Measurements from ENCODE around the gene SLAMF1.

The SLAMF1 gene

DNA sequence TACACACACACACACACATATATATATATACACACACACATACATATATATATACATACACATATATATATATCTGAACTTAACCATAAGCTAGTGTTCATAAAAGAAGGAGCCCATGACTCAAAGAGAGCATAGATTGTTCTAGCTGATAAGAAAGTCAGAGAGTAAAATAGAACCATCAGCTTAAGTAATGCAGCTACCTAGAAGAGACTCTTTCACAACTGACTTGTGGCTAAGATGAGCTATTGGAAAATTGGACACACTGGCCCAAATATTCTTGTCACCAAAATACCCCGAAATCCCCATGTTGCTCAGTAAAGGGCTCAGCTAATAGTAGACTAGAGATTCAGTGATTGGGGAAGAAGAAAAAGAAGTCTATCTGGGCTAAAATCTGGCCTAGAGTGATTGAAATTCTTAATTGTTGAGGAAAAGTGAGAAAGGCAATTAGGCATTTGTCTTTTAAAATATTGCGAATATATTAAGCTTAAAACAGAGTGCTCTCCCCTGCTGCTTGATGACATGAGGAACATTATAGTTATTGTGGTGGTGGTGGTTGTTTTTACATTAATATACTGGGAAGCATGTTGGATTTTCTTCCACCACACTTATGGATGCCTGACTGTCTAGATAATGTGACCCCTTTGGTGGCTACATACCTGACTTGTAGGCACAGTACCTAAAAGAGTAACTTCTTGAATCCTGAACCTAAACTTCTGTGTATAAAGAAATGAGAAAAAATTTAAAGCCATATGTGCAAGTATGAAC lies 6.3 kb downstream of the SLAMF1 start:
- in situ Hi-C loops (cut with MboI; ENCODE audit: low sequenced_read_pairs): no loop called here
- Histone ChIP-seq H3K4me1 (no peaks in the 10 kb centered on the region), H3K27me3 (ENCODE audit: low read depth) (no peaks in the 10 kb centered on the region), H3K9me3 (no peaks in the 10 kb centered on the region), H3K4me3 (no peak overlapping the region), H3K36me3 (replicated peaks) (no peaks in the 10 kb centered on the region)
- no peak for DNase-seq (ENCODE audit: low spot score in 2 of 2)

- Histone ChIP-seq H3K4me3 (no peak overlapping the region), H3K9me3 (no peaks in the 10 kb centered on the region), H3K36me3 (replicated peaks) (no peaks in the 10 kb centered on the region), H3K27me3 (ENCODE audit: low read depth) (no peaks in the 10 kb centered on the region), H3K4me1 (no peaks in the 10 kb centered on the region)
- in situ Hi-C loops (cut with MboI; ENCODE audit: low sequenced_read_pairs): no loop called here
- no peak for DNase-seq (ENCODE audit: low spot score in 2 of 2)
These were observed 7.2 kb downstream of the SLAMF1 start for GRCh38 chr1:160639652-160640051.

GRCh38 chr1:160638926-160639325 lies 7.9 kb downstream of the SLAMF1 start:
- no peaks in the 10 kb centered on the region for H3K36me3 ChIP-seq (replicated peaks)

GRCh38 chr1:160638540-160638857 lies 8.3 kb downstream of the SLAMF1 start:
- Histone ChIP-seq H3K36me3 (replicated peaks) (no peaks in the 10 kb centered on the region), H3K9me3 (no peaks in the 10 kb centered on the region), H3K4me1 (no peaks in the 10 kb centered on the region), H3K27me3 (ENCODE audit: low read depth) (no peaks in the 10 kb centered on the region), H3K4me3 (no peak overlapping the region)
- no peak for DNase-seq (ENCODE audit: low spot score in 2 of 2)
- in situ Hi-C loops (cut with MboI; ENCODE audit: low sequenced_read_pairs): no loop called here

More at GRCh38 chr1:160638926-160639325, 7.9 kb downstream of the SLAMF1 start:
- Histone ChIP-seq H3K27me3 (ENCODE audit: low read depth) (no peaks in the 10 kb centered on the region), H3K4me1 (no peaks in the 10 kb centered on the region), H3K4me3 (no peak overlapping the region), H3K9me3 (no peaks in the 10 kb centered on the region)
- no peak for DNase-seq (ENCODE audit: low spot score in 2 of 2)
- in situ Hi-C loops (cut with MboI; ENCODE audit: low sequenced_read_pairs): no loop called here

- no peaks in the 10 kb centered on the region for H3K4me1 ChIP-seq
- no peak for DNase-seq (ENCODE audit: low spot score in 2 of 2)
These were observed 8.9 kb downstream of the SLAMF1 start for GRCh38 chr1:160637821-160638539.

GRCh38 chr1:160637065-160637464 lies 9.8 kb downstream of the SLAMF1 start:
- H3K4me3 ChIP-seq: no peak overlapping the region
- no peaks in the 10 kb centered on the region for H3K27me3 ChIP-seq (ENCODE audit: low read depth)
- in situ Hi-C loops (cut with MboI; ENCODE audit: low sequenced_read_pairs): no loop called here
- no peaks in the 10 kb centered on the region for H3K4me1 ChIP-seq
- no peak for DNase-seq (ENCODE audit: low spot score in 2 of 2)
- H3K36me3 ChIP-seq (replicated peaks): no peaks in the 10 kb centered on the region
- no peaks in the 10 kb centered on the region for H3K9me3 ChIP-seq

More at GRCh38 chr1:160637821-160638539, 8.9 kb downstream of the SLAMF1 start:
- no peaks in the 10 kb centered on the region for H3K9me3 ChIP-seq
- in situ Hi-C loops (cut with MboI; ENCODE audit: low sequenced_read_pairs): no loop called here
- H3K36me3 ChIP-seq (replicated peaks): no peaks in the 10 kb centered on the region
- no peaks in the 10 kb centered on the region for H3K27me3 ChIP-seq (ENCODE audit: low read depth)
- H3K4me3 ChIP-seq: no peak overlapping the region

DNA sequence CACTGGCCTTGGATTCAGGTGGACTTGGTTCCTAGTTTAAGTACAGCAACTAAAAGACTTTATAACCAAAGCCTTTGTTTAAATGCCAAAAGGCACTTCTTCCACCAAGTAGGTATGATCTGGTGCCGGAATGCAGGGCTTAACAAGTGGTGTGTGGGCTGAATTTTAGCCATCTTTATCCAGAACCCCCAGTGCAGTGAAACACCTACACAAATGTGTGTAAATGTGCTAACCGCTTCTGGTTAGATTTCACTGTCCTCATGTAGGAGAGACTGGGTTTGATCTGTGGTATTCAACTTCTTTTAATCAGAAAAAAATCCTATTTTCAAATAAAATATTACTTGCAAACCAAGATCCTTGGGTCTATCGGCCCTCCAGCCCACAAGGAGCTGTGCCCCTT lies 10.3 kb downstream of the SLAMF1 start:
- Histone ChIP-seq H3K9me3 (no peaks in the 10 kb centered on the region), H3K27me3 (ENCODE audit: low read depth) (no peaks in the 10 kb centered on the region), H3K4me3 (no peak overlapping the region), H3K4me1 (no peaks in the 10 kb centered on the region), H3K36me3 (replicated peaks) (no peaks in the 10 kb centered on the region)
- in situ Hi-C loops (cut with MboI; ENCODE audit: low sequenced_read_pairs): no loop called here
- no peak for DNase-seq (ENCODE audit: low spot score in 2 of 2)

GRCh38 chr1:160636076-160636475 lies 10.8 kb downstream of the SLAMF1 start:
- Histone ChIP-seq H3K4me1 (peaks cover 1% of the 10 kb centered on the region), H3K27me3 (ENCODE audit: low read depth) (no peaks in the 10 kb centered on the region)

GRCh38 chr1:160634543-160635491 lies 12.0 kb downstream of the SLAMF1 start:
- Histone ChIP-seq H3K4me3 (no peak overlapping the region), H3K27me3 (ENCODE audit: low read depth) (no peaks in the 10 kb centered on the region), H3K4me1 (peaks cover 11% of the 10 kb centered on the region), H3K36me3 (replicated peaks) (no peaks in the 10 kb centered on the region), H3K9me3 (no peaks in the 10 kb centered on the region)
- no peak for DNase-seq (ENCODE audit: low spot score in 2 of 2)
- in situ Hi-C loops (cut with MboI; ENCODE audit: low sequenced_read_pairs): no loop called here

More at GRCh38 chr1:160636076-160636475, 10.8 kb downstream of the SLAMF1 start:
- DNase-seq (ENCODE audit: low spot score in 2 of 2): no peak
- Histone ChIP-seq H3K36me3 (replicated peaks) (no peaks in the 10 kb centered on the region), H3K4me3 (no peak overlapping the region), H3K9me3 (no peaks in the 10 kb centered on the region)
- in situ Hi-C loops (cut with MboI; ENCODE audit: low sequenced_read_pairs): no loop called here

DNA sequence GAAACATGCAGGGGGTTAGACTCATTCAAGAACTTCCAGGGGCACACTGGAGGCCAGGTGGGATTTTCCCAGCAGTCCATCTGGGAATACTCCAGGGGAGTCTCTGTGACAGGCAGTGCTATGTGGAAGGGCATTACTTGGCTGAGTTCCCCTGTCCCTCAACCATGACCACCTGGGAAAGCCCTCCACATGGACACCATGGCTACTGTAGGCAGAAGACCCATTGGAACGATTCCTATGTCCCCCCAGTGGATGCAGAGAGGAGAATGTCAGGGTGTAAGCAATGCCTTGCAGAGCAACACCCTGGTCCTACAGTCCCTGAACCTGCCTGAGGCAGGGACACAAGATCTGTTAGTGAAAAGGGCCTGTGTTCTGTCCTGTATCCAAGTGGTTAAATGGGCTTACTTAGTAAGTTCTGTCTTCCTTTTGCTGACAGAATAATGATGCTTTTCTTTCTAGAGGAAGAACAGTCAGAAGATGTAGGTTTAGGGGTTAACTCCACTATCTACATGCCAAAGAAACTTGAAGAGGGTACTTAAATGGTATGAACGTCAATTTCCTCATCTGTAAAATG lies 13.4 kb downstream of the SLAMF1 start:
- DNase-seq (ENCODE audit: low spot score in 2 of 2): no peak
- no peaks in the 10 kb centered on the region for H3K27me3 ChIP-seq (ENCODE audit: low read depth)
- peaks cover 11% of the 10 kb centered on the region for H3K4me1 ChIP-seq
- no peaks in the 10 kb centered on the region for H3K9me3 ChIP-seq
- in situ Hi-C loops (cut with MboI; ENCODE audit: low sequenced_read_pairs): no loop called here
- no peaks in the 10 kb centered on the region for H3K36me3 ChIP-seq (replicated peaks)
- no peak overlapping the region for H3K4me3 ChIP-seq

- Histone ChIP-seq H3K4me1 (peaks cover 11% of the 10 kb centered on the region), H3K36me3 (replicated peaks) (no peaks in the 10 kb centered on the region), H3K27me3 (ENCODE audit: low read depth) (no peaks in the 10 kb centered on the region), H3K9me3 (no peaks in the 10 kb centered on the region), H3K4me3 (no peak overlapping the region)
- no peak for DNase-seq (ENCODE audit: low spot score in 2 of 2)
- in situ Hi-C loops (cut with MboI; ENCODE audit: low sequenced_read_pairs): no loop called here
These were observed 14.7 kb downstream of the SLAMF1 start for GRCh38 chr1:160631983-160632625.

GRCh38 chr1:160630523-160631451 lies 16.1 kb downstream of the SLAMF1 start:
- Histone ChIP-seq H3K36me3 (replicated peaks) (no peaks in the 10 kb centered on the region), H3K27me3 (ENCODE audit: low read depth) (no peaks in the 10 kb centered on the region), H3K9me3 (no peaks in the 10 kb centered on the region), H3K4me3 (no peak overlapping the region), H3K4me1 (peaks cover 11% of the 10 kb centered on the region)
- in situ Hi-C loops (cut with MboI; ENCODE audit: low sequenced_read_pairs): no loop called here
- peak in 1 of 2 experiments; percentile 11 for DNase-seq (ENCODE audit: low spot score in 2 of 2)

All from HAP-1 (cell line).